HG03521 (cell line): ENCODE data around the gene SPATA31A6.
"Not testable (repeated sequence)": the region's sequence is repeated elsewhere in the genome, so short reads cannot be mapped to it uniquely, and the experiment has no call there.

Experiments used
- ATAC-seq: cut with Tn5 transposase; IDR thresholded peaks from one replicate; pipeline ENCODE4 v1.9.1; 2021; ENCODE audit warnings: mild to moderate bottlenecking, moderate library complexity; ENCODE audit not compliant: unreplicated experiment

SPATA31A6 gene

GRCh38 chr9:42183359-42183758, at the start of gene SPATA31A6:
SPATA31A6 (plus strand) TSS chr9:42183659; CDS start chr9:42183688, 29 bp downstream.
- ATAC-seq: not testable (repeated sequence)

DNA sequence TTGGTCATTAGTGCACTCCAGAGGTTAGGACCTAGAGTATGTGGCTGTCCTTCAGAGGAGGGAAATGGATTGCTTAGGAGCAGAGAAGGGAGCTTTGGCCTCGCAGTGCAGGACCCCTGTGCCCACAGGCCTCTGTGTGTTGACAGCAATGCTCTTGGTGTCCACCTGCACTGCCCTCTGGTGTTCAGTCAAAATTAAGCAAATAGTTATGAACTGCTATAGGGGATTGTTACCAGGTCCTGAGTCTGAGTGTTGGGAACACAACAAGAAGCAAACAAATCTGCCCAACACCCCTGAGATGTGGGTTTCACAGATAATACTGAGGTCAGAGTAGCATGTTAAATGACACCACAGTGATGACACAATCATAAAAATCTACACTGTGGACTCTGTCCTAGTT, 23.2 kb upstream of the SPATA31A6 start:
- not testable (repeated sequence) for ATAC-seq

- ATAC-seq: not testable (repeated sequence)
These were observed 36.4 kb downstream of the SPATA31A6 start for GRCh38 chr9:42219861-42220260.

DNA sequence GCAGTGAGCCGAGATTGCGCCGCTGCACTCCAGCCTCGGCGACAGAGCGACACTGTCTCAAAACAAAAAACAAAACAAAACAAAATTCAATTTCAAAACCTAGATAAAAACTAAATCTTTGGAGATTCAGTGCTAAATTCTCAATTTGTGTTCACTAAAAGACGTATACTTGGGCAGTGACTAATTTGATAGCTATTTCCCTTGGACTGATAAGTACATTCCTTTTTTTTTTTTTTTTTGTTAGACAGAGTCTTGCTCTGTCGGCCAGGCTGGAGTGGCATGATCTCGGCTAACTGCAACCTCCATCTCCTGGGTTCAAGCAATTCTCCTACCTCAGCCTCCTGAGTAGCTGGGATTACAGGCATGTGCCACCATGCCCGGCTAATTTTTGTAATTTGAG, 39.8 kb downstream of the SPATA31A6 start:
- not testable (repeated sequence) for ATAC-seq

DNA sequence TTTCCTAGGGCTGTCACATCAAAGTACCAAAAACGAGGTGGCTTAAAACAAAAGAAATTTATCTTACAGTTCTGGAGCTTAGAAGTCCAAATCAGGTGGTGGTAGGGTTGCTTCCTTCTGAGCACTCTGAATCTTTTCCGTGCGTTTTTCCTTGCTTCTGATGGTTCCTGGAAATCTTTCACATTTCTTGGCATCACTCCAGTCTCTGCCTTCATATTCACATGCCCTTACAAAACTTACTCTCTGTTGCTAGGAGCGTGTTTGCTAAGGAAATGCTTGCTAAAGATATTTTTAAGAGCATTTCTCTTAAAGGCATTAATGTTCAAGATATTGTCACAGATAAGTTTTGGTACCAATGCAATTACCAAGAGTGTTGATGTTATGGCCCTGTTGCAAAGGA, 49.6 kb downstream of the SPATA31A6 start:
- ATAC-seq: not testable (repeated sequence)

DNA sequence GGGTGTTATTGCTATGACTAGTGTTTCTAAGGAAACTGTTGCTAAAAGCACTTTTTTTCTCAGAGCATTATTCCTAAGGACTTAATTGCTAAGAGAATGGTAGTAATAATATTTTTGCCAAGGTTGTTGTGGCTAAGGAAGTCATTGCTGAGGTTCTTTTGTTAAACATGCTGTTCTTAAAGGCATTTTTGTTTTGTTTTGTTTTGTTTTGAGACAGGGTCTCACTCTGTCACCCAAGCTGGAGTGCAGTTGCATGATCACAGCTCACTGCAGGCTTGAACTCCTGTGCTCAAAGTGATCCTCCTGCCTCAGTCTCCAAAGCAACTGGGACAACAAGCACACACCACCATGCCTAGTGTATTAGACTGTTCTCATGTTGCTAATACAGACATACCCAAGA, 51.2 kb downstream of the SPATA31A6 start:
- not testable (repeated sequence) for ATAC-seq

DNA sequence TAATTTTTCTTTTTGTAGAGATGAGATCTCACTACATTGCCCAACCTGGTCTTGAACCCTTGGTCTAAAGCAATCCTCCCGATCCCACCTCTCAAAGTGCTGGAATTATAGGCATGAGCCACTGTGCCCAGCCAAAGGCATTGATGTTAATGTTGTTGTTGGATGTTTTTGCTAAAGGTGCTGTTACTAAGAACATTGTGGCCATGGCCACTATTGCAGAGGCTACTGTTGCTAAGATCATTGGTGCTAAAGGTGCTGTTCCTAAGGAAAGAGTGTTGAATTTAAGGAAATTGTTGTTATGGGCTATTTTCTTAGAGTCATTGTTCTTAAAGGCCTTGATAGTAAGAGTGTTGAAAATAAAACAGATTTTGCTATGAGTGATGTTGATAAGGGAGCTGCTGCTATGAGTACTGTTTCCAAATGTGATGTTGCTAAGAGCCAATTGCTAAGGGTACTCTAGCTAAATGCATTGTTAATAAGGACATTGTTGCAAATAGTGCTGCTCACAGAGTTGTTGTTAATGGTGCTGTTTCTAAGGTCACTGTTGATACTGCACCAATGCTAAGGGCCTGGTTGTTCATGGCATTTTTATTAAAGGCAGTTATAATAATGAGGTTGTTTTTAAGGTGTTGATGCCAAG, 52.0 kb downstream of the SPATA31A6 start:
- ATAC-seq: not testable (repeated sequence)

DNA sequence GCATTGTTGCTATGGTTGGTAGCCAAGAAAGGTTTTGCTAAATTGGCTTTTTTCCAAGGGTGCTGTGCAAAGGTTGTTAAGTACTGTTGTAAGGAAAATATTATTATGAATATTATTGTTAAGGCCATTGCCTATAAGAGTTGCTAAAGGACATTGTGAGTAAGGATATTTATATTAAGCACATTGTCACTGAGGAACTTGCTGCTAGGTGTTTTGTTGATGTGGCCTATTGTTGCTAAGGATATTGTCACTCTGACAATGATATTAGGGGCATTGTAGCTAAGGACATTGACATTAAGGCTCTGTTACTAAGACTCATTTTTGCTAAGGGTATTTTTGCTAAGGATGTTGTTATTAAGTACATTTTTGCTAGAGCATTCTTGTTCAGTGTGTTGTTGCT, 52.6 kb downstream of the SPATA31A6 start:
- not testable (repeated sequence) for ATAC-seq

- not testable (repeated sequence) for ATAC-seq
These were observed 53.9 kb downstream of the SPATA31A6 start for GRCh38 chr9:42237381-42237780.

GRCh38 chr9:42238862-42239261, 55.4 kb downstream of the SPATA31A6 start:
- not testable (repeated sequence) for ATAC-seq
